ENCODE results near the gene SIAH2. TPM values are rescaled to one million over a fixed set of nuclear protein-coding genes. Genes with fewer than 3 reads are reported as not detected.

Gene SIAH2
- total RNA-seq, 1 experiment from 2014 or later = 24.0 TPM

DNA sequence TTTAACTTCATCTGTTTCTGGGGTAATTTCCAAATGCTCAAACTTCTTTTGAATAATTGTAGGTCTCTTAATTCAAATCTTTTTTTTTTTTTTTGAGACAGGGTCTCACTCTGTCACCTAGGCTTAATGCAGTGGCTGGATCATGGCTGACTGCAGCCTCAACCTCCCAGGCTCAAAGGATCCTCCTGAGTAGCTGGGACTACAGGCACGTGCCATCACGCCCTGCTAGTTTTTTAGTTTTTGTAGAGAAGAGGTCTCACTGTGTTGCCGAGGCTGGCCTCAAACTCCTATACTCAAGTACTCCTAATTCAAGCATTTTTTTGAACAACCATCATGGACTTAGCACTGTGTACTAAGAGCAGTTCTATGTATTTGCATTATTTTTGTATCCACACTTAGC lies 3.8 kb upstream of the SIAH2 start:
- no peak overlapping the region for H3K4me3 ChIP-seq (ENCODE audit: low read depth in 2 of 2, low read length in 2 of 2)
- DNase-seq (ENCODE audit: low read depth, low spot score) (no peak), ATAC-seq (no peak)
- TF ChIP-seq SIN3A (IDR thresholded peaks at IDR 0.05; ENCODE audit: borderline replicate concordance, insufficient read depth, low read depth, low read length) = no peak
- TF ChIP-seq TCF7L2 (IDR thresholded peaks at IDR 0.05; ENCODE audit: low read depth, low read length) = no peak
- no peak for TF ChIP-seq POLR2AphosphoS5 (IDR thresholded peaks at IDR 0.05; ENCODE audit: low read depth, low read length)
- TF ChIP-seq, protein P1, sequence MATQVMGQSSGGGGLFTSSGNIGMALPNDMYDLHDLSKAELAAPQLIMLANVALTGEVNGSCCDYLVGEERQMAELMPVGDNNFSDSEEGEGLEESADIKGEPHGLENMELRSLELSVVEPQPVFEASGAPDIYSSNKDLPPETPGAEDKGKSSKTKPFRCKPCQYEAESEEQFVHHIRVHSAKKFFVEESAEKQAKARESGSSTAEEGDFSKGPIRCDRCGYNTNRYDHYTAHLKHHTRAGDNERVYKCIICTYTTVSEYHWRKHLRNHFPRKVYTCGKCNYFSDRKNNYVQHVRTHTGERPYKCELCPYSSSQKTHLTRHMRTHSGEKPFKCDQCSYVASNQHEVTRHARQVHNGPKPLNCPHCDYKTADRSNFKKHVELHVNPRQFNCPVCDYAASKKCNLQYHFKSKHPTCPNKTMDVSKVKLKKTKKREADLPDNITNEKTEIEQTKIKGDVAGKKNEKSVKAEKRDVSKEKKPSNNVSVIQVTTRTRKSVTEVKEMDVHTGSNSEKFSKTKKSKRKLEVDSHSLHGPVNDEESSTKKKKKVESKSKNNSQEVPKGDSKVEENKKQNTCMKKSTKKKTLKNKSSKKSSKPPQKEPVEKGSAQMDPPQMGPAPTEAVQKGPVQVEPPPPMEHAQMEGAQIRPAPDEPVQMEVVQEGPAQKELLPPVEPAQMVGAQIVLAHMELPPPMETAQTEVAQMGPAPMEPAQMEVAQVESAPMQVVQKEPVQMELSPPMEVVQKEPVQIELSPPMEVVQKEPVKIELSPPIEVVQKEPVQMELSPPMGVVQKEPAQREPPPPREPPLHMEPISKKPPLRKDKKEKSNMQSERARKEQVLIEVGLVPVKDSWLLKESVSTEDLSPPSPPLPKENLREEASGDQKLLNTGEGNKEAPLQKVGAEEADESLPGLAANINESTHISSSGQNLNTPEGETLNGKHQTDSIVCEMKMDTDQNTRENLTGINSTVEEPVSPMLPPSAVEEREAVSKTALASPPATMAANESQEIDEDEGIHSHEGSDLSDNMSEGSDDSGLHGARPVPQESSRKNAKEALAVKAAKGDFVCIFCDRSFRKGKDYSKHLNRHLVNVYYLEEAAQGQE (IDR thresholded peaks at IDR 0.05; ENCODE audit: insufficient read depth in 1 of 2, low read depth in 2 of 2, low read length in 1 of 2) = no peak
- TF ChIP-seq, protein P2, sequence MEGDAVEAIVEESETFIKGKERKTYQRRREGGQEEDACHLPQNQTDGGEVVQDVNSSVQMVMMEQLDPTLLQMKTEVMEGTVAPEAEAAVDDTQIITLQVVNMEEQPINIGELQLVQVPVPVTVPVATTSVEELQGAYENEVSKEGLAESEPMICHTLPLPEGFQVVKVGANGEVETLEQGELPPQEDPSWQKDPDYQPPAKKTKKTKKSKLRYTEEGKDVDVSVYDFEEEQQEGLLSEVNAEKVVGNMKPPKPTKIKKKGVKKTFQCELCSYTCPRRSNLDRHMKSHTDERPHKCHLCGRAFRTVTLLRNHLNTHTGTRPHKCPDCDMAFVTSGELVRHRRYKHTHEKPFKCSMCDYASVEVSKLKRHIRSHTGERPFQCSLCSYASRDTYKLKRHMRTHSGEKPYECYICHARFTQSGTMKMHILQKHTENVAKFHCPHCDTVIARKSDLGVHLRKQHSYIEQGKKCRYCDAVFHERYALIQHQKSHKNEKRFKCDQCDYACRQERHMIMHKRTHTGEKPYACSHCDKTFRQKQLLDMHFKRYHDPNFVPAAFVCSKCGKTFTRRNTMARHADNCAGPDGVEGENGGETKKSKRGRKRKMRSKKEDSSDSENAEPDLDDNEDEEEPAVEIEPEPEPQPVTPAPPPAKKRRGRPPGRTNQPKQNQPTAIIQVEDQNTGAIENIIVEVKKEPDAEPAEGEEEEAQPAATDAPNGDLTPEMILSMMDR (IDR thresholded peaks at IDR 0.05) = no peak
- ChIA-PET POLR2A (no interaction called here), CTCF (no interaction called here)
- in situ Hi-C loops (cut with HindIII; ENCODE audit: low pct_unique_long_range_greater_than_20kb, low sequenced_read_pairs) = no loop called here
- no peaks in the 10 kb centered on the region for H3K27me3 ChIP-seq (ENCODE audit: control insufficient read depth, insufficient read depth, low read length)
- BruUV-seq (replicated peaks) = no TSS peak
- no peak overlapping the region for H3K27ac ChIP-seq (ENCODE audit: low read length)
- H3K9me3 ChIP-seq (ENCODE audit: control insufficient read depth, insufficient read depth, low read depth, low read length) = no peaks in the 10 kb centered on the region
- H3K36me3 ChIP-seq (ENCODE audit: control insufficient read depth, insufficient read depth, low read length) = peaks cover 4% of the 10 kb centered on the region; the same call in 1 of the 2 replicates
- intact Hi-C loops (cut with micrococcal nuclease; ENCODE audit: unreplicated experiment) = no loop called here
- peaks cover 8% of the 10 kb centered on the region for H3K4me1 ChIP-seq (ENCODE audit: control insufficient read depth, insufficient read depth, low read length)

DNA sequence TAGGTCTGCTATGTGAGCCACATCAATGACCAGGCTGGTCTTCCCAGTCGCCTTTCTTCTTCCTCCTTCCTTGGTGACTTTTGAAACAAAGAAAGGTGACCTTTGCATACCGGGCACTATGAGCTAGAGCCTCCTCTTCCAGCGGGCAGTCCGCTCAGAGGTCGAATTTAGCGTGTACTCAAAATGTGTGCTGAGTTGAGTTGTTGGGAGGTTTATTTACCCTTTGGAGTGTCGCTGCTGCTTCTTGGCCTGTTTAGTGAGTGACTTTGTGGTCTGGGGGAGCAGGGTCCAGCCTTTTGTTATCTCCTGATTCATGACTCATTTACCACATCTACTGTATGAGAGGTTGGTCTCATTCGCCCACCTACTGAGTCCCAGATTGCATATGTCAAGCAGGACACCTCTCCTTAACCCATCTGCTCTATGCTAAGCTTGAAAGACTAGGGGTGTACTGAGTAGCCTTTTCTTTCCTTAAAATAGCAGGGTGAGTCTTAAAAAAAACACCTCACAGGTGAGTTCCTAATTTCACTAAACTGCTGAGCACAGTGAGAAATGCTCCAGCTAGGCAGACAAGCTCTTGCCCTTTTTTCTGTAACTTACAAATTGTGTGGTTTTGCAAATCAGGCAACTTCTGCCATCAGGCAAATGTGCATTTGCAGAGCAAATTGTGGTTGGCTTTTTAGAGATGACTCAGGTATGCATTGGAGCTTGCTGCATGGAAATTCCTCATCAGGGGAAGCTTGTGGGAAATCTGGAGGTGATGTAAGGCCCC lies 3.2 kb upstream of the SIAH2 start:
- ATAC-seq (no peak), DNase-seq (ENCODE audit: low read depth, low spot score) (no peak)
- no TSS peak for BruUV-seq (replicated peaks)
- no peak overlapping the region for H3K27ac ChIP-seq (ENCODE audit: low read length)
- H3K9me3 ChIP-seq (ENCODE audit: control insufficient read depth, insufficient read depth, low read depth, low read length) = no peaks in the 10 kb centered on the region
- in situ Hi-C loops (cut with HindIII; ENCODE audit: low pct_unique_long_range_greater_than_20kb, low sequenced_read_pairs) (no loop called here), intact Hi-C loops (cut with micrococcal nuclease; ENCODE audit: unreplicated experiment) (no loop called here)
- peaks cover 11% of the 10 kb centered on the region for H3K4me1 ChIP-seq (ENCODE audit: control insufficient read depth, insufficient read depth, low read length)
- no peak overlapping the region for H3K4me3 ChIP-seq (ENCODE audit: low read depth in 2 of 2, low read length in 2 of 2)
- no peak for TF ChIP-seq SIN3A (IDR thresholded peaks at IDR 0.05; ENCODE audit: borderline replicate concordance, insufficient read depth, low read depth, low read length)
- TF ChIP-seq, protein P1 (IDR thresholded peaks at IDR 0.05; ENCODE audit: insufficient read depth in 1 of 2, low read depth in 2 of 2, low read length in 1 of 2) = no peak
- TF ChIP-seq POLR2AphosphoS5 (IDR thresholded peaks at IDR 0.05; ENCODE audit: low read depth, low read length) = no peak
- no peak for TF ChIP-seq TCF7L2 (IDR thresholded peaks at IDR 0.05; ENCODE audit: low read depth, low read length)
- TF ChIP-seq, protein P2 (IDR thresholded peaks at IDR 0.05) = no peak
- no peaks in the 10 kb centered on the region for H3K27me3 ChIP-seq (ENCODE audit: control insufficient read depth, insufficient read depth, low read length)
- peaks cover 7% of the 10 kb centered on the region for H3K36me3 ChIP-seq (ENCODE audit: control insufficient read depth, insufficient read depth, low read length)
- ChIA-PET CTCF (no interaction called here), POLR2A (no interaction called here)
